HTR-8/SVneo (cell line): Measurements from ENCODE around the gene GALNTL6.
"Not testable (repeated sequence)": the region's sequence is repeated elsewhere in the genome, so short reads cannot be mapped to it uniquely, and the experiment has no call there.

Experiments used
- DNase-seq: peaks from one replicate; pipeline ENCODE4 v3.0.0; 2011; ENCODE audit warnings: low spot score, mixed read lengths; ENCODE audit not compliant: insufficient read length
- FAIRE-seq: peaks from 2 replicates; lab custom pipeline; 2011; peaks lifted over from hg19 to GRCh38; lab: Jason Lieb, UNC

Gene GALNTL6

DNA sequence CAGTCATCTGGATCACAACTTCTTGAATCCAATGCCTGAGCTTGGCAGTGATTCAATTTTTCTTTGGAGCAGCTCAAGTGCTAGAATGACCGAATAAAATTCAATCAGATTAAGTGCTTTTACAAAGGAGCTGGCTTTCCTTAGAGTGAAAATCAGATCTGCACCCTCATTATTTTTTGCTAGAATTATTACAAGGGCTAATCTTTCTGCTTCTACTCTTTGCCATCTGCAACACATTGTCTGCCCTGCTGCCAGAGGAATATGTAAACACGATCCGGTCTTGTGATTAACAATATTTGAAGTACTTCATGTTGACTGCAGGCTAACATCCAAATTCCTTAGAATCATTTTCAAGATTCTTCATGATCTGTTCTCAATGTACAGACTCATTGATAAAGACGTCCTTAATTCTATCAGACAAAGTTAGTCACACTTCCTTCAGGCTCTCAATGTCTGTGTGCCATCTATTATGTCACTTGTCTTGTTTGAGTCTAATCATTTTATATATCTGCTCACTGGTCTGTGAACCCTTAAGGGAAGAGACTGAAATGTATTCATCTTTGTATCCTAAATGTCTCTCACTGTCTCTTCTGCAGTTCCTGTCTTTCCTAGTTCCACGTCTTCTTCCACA lies 531.2 kb downstream of the GALNTL6 start:
- DNase-seq (no peak), FAIRE-seq (no peak)

DNA sequence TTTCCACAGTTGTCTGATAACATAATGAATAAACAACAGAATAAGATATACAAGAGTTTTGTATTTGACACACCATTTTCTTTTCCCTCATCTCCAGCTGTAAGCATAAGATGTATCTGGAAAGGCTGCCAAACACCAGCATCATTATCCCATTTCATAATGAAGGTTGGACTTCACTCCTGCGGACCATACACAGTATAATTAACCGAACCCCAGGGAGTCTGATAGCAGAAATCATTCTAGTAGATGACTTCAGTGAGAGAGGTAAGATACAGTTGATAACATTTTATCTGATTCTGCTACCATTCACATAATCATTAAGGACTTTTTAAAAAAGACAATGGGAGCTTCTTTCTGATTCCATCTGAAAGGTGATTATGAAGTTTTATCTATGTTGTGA lies 535.2 kb downstream of the GALNTL6 start:
- FAIRE-seq (no peak), DNase-seq (no peak)

DNA sequence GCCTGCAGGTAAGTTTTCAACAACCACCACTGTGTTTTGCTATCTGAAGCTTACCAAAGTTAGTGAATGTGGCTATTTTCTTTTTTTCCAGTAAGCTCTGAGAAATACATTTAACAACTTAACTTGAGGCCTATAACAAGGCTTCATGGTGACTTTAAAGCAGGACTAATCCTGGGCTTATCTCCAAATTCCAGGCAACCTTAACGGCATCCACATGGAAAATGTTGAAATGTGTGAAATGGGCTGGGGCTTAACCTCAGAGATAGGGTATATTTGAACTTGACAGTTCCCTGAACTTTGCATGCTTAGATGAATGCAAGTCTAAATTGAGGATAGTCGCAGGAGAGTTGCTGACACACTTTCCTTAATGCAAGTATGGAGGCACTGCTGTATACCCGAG lies 539.2 kb downstream of the GALNTL6 start:
- no peak for FAIRE-seq
- no peak for DNase-seq

DNA sequence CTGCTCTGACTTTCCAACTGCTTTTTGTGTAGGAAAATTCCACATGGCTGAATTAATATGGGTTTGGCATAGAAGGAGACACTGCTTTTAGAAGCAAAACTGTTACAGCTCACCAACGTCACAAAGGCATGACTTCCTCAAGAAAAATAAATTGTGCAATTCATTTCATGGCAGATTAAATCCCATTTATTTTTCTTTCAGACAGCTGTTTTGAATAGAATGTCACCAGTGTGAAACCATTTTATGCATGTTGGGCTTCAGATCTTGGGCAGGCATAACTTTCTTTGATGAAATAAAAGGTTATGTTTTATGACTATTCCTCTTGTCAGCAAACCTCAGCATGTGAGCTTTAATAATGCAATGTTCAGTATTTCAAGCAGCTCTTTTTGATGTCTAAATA lies 542.8 kb downstream of the GALNTL6 start:
- FAIRE-seq (no peak), DNase-seq (no peak)

DNA sequence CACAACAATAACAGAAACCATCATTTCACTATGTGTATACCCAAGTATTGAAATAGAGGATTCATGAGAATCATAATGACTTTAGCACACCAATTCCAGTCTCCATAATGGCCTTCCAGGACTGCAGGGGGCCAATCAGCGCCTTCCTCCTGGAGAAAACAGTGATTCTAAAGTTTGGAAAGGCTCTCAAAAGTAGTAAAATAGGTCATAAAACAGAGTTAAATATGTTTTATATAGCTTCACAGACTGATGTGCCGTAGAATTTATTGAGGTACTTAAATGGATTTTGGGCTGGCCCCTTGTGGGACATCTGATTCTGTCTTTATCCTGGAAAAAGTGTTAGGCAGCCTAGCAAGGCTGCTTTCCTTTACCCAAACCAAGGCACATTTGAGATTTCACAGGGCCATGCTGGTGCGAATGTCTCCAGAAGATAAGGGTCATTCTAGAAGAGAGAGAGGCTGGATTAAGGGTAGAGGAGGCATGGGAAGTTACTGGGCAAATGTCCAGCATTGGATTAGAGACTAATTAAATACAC lies 543.9 kb downstream of the GALNTL6 start:
- FAIRE-seq (no peak), DNase-seq (no peak)

DNA sequence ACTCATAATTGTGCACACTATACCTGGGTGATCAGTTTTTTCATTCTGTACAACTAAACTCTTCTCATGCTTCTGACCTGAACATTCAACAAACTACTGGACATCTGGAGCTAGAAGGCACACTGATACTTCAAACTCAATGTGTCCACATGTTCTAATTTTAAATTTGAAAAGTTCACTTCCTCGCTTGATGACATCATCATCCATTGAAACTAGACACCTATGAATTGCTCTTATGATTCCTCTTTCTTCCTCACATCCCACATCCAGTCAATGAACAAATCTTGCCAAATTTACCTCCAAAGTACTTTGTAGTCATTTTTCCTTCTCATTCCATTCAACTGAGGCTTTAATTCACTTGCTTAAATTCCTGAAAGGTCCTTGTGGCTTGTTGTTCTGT lies 549.4 kb downstream of the GALNTL6 start:
- no peak for FAIRE-seq
- DNase-seq, result no peak

DNA sequence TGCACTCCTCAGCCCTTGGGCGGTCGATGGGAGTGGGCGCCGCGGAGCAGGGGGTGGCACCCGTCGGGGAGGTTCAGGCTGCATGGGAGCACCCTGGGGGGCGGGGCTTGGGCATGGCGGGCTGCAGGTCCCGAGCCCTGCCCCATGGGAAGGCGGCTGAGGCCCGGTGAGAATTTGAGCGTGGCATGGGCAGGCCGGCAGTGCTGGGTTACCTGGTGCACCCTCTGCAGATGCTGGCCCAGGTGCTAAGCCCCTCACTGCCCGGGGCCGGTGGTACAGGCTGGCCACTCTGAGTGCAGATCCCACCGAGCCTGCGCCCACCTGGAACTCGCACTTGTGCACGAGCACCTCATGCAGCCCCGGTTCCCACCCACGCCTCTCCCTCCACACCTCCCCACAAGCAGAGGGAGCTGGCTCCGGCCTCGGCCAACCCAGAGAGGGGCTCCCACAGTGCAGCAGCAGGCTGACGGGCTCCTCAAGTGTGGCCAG lies 556.3 kb downstream of the GALNTL6 start:
- no peak for DNase-seq
- FAIRE-seq, result no peak

DNA sequence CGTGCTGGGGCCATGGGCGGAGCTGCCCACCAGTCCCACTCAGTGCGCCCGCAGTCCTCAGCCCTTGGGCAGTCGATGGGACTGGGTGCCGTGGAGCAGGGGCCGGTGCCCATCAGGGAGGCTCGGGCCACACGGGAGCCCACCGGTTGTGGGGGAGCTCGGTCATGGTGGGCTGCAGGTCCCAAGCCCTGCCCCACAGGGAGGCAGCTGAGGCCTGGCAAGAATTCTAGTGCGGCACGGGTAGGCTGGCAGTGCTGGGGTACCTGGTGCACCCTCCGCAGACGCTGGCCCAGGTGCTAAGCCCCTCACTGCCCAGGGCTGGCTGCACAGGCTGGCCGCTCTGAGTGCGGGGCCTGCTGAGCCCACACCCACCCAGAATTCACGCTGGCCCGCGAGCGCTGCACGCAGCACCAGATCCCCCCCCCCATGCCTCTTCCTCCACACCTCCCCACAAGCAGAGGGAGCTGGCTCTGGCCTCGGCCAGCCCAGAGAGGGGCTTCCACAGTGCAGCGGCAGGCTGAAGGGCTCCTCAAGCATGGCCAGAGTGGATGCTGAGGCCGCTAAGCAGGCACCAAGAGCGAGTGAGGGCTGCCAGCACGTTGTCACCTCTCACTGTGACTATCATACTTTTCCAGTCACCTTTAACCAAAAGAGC lies 564.4 kb downstream of the GALNTL6 start:
- FAIRE-seq (no peak), DNase-seq (no peak)

DNA sequence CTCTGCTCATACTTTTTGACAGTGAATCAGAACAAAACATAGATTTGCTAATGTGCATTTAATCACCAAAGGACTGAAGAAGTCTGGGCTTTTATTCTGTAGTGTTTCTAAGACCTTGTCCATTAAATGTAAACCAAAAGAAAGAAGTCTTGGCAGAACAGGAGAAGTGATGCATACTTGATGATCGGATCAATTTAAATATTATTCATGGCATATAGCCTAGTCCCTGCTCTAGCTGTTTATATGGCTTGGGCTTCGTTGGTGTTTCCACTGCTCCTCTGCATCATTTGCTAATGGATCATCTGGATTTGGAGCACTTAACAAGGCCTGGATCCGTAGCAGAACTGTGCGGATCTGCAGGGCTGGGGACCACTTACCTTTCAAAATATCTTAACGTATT lies 566.6 kb downstream of the GALNTL6 start:
- FAIRE-seq, result no peak
- DNase-seq, result no peak

DNA sequence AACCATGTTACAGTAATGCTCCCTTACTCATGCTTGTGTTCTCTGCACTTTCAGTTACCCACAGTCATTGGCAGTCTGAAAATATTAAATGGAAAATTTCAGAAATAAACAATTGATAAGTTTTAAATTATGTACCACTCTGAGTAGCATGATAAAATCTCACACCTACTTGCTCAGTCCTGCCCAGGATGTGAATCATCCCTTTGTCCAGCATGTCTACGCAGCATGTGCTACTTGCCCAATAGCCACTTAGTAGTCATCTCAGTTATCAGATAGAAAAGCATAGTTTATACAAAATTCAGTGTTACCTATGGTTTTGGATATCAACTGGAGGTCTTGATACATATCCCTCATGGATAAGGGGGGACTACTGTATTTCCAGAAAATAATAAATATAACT lies 577.1 kb downstream of the GALNTL6 start:
- DNase-seq (peak; percentile 17), FAIRE-seq (no peak)

DNA sequence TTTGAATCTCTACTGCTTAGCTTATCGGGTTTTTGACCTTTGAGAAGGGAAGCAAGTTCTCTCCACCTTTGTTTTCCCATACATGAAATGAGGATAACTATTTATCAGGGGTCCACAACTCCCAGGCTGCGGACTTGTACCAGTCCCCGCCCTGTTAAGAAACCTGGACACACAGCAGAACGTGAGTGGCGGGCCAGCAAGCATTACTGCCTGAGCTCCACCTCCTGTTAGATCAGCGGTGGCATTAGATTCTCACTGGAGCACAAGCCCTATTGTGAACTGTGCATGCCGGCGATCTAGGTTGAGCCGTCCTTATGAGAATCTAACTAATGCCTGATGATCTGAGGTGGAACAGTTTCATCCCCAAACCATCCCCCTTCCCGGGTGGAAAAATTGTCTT lies 579.5 kb downstream of the GALNTL6 start:
- DNase-seq (no peak), FAIRE-seq (no peak)

DNA sequence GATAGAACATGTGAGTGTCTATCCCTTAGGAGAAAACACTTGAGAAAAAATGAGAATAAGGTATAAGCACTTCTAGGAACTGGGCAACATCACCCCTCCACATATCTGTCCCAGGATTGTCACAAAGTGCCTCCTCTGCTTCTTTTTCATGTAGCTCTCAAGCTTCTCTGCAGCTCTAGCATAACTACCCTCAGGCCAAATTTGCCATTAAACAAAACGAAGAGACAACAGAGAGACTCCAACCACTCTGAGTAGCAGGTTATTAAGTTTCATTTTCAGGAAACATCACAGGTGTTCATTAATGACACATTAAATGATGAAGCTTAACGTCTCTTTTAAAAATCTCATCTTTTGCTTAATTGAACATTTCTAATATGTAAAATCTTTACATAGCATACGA lies 580.0 kb downstream of the GALNTL6 start:
- DNase-seq (no peak), FAIRE-seq (no peak)

DNA sequence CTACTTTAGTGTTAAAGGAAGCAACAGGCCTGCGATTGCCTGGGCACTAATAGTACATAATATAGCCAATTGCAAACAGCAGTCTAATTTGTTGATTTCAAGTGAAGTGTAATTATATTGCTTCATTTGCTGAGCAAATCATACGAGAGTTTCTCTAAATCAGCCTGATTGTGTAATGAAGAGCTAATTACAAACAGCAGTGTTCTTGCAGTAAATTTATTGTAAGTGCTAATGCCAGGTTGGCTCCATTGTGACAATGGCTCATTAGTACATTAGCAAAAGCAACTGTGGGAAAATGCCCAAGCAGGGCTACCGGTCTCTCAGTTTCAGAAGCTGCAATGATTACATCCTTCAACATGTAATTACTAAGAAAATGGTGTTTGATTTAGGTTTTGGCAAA lies 591.5 kb downstream of the GALNTL6 start:
- no peak for FAIRE-seq
- DNase-seq, result no peak

DNA sequence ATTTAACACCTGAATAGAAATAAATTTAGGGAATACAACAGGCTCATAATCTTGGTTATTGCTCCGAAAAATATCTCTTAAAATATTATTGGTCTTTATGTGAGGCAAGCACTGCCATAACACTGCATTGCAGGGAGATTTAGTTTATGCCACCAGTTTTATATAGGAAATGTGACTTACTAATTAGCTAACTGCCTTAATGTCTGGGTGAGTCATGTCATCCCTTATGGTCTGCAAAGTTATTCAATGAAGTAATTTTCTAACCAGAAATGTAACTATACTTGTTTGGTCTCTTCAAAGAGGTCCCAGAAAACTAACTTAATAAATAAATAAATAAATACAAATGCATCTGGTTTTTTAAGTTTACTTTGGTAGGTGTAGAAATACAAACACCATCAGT lies 597.2 kb downstream of the GALNTL6 start:
- DNase-seq (no peak), FAIRE-seq (no peak)

DNA sequence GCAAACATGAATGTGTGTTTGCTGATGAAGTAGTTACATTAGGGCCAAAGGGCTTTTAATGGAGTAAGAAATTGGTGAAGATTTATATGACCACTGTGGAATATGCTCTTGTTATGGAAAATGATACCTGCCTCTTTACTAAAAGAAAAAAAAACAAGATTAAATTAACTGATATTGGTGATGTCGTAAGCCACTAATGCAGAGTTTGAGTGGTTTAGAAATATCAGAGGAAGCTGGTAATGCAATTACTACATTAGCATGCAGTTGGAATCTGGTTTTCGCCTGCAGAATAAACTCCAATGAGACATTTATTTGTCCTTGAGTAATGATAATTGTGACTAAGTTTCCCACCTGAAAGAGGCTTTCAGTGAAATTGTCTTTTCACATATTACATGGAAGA lies 597.9 kb downstream of the GALNTL6 start:
- FAIRE-seq (no peak), DNase-seq (no peak)

DNA sequence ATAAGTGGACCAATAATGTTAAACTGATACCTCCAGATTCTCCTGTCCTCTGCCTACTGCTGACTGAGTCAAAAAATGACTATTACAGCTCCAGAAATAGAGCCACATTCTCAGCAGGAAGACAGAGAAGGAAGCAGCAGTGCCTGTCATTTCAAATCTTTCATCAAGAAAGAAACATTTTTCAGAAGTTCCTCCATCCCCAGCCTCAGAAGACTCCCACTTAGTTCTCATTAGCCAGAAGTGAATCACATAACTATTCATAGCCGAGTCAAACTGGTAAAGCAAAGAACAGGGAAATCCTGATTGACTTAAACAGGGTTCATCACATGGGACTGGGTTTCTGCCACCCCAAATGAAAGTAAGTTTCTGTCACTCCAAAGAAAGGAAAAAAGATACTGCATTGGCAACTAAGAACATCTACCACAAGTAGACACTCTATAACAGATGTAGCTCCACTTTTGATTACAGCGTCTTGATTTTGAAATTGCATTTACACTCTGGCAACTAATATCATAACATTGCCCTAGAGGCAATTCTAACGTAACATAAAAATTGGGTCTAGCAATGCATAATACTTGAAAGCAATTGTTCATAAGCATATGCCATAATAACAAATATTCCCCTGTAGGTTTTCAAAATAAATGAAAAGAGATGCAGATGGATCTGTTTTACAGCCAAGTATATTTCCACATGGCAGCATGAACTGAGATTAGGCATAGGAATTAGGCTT lies 599.8 kb downstream of the GALNTL6 start:
- DNase-seq (no peak), FAIRE-seq (no peak)

DNA sequence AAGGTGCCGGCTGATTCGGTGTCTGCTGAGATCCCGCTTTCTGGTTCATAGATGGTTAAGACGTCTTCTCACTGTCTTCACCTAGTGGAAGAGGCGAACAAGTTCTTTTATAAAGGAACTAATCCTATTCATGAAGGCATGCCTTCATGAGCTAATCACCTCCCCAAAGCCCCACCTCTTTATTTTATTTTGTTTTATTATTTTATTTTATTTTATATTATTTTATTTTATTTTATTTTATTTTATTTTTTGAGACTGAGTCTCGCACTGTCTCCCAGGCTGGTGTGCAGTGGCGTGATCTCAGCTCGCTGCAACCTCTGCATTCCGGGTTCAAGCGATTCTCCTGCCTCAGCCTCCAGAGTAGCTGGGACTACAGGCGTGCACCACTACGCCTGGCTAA lies 615.8 kb downstream of the GALNTL6 start:
- not testable (repeated sequence) for FAIRE-seq, DNase-seq

DNA sequence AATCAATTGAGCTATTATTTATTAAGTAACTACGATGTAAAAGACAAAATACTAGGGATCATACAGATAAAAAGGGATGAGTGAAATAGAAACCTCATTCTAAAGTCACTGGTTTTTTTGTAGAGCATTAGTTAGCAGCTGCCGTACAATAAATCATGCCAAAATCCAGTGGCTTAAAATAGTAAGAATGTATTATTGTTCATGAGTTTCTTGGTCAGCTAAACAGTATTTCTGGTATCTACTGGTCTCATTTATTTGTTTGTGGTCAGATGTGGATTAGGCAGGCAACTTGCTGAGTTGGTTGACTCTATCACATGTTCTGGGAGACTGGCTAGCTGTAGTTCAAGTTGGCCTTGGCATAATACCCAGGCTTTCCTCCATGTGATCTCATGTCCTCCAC lies 667.3 kb downstream of the GALNTL6 start:
- DNase-seq, result no peak
- no peak for FAIRE-seq

DNA sequence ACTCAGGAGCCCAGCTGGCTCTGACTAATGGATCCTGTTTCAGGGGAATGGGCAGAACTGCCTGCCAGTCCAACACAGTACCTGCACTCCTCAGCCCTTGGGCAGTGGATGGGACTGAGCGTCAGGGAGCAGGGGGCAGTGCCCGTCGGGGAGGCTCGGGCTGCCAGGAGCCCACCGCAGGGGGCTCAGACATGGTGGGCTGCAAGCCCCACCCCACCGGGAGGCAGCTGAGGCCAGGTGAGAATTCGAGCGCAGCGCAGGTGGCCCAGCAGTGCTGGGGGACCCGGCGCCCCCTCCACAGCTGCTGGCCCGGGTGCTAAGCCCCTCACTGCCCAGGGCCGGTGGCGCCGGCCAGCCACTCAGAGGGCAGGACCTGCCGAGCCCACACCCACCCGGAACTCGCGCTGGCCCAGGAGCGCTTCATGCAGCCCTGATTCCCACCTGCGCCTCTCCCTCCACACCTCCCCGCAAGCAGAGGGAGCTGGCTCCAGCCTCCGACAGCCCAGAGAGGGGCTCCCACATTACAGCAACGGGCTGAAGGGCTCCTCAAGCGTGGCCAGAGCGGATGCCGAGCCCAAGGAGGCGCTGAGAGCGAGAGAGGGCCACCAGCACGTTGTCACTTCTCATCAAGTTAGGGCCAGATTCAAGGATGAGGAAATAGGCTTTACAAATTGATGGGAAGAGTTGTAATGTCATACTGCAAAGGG lies 668.8 kb downstream of the GALNTL6 start:
- no peak for DNase-seq
- no peak for FAIRE-seq

DNA sequence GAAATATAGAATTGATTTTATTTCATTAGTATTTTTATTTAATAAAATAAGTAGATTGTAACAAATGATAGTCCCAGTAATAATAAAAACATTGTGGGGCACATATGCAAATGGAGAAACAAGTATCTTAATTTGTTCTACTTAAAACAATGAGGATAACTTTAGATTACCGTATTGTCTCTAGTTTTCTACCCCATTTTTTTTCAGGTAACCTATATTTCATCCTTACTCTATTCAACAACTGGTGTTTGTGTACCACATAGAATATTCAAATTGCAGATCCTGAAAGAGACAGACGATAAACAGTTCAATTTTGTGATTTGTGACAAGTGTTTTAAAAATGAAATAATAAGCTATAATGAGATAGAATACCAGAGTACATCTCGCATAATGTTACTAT lies 671.8 kb downstream of the GALNTL6 start:
- DNase-seq (no peak), FAIRE-seq (no peak)

DNA sequence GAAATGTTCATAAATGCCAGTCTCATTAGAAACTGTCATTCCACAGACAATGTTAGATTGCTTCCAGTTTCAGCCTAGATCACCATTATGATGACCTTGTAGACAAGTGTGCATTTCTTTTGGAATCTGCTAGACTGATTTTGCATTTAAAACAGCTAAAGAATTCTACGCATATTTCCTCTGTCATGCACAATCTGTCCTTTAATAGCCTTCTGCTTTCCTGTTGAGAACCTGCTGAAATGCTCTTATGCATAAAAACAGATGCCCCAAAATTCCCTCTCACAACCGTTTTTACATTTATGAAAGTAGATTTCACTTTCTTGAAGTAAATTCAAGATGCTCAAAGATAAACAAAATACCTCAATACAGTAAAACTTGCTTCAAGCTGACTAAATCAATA lies 673.3 kb downstream of the GALNTL6 start:
- no peak for DNase-seq
- FAIRE-seq, result no peak
